CD4-positive, alpha-beta T cell treated with Interleukin-15 for 1 hour (primary cell): ENCODE results near the gene LINGO3.
"Not testable (repeated sequence)": the region's sequence is repeated elsewhere in the genome, so short reads cannot be mapped to it uniquely, and the experiment has no call there.

Experiments used
- DNase-seq: peaks from one replicate; pipeline ENCODE4 v3.0.0-alpha.2; 2020

LINGO3 gene

GRCh38 chr19:2308114-2308556 is at the start of gene LINGO3:
TSS of gene LINGO3 (minus strand) at chr19:2308154. CDS start at chr19:2291776, 16,378 bp downstream.
- DNase-seq: no peak

- no peak for DNase-seq
These were observed 48.2 kb upstream of the LINGO3 start for GRCh38 chr19:2356036-2356646.

GRCh38 chr19:2355168-2356035 is 47.4 kb upstream of the LINGO3 start:
- no peak for DNase-seq

DNA sequence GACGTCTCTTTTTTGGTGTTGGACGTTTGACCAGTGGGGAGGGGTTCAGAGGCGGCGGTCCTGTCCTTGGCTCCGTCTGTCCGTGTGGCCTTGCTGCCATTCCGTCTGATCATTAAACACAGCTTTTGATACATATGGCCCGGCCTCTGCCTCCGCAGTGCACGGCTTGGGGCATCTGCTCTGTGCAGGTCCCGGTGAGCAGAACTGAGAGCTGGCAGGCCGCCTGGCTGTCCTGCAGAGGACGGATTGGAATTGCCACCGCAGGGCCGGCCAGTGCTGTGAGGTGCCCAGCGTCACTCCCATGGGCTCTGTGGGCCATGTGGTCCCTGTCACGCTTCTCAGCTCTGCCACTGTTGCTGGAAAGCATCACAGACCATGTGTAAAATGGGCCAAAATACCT is 46.7 kb upstream of the LINGO3 start:
- no peak for DNase-seq

DNA sequence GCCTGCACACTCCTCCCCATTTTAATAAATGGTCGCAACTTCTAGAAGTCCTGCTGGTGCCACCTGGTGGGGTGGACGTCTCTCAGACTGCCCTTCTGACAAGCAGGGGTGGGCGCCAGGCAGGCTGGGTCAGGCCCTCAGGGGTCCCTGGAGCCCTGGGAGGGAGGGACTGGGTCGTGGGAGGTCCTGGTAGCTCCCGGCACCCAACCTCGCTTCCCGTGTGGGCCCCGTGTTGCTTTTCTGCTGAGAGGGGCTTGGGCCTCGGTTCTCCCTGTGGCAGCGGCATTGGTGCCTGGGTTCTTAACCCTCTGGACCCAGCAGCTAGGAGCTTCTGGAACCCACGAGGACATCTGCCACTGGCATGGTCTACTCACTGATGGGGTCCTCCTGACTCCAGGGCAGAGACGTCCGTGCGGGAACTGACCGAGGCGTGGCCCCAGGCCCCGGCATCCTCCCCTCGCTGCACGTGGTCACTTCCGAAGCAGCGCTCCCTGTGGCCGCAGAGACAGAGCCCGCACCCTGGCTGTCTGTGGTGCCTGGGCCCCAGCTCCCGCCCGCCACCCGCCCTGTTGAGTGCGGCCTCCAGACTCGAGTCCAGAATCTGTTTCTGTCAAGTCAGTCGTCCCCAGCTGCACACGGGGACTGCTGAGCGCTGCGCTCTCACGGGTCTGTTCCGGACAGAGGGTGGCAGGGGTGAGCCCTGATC is 46.1 kb upstream of the LINGO3 start:
- no peak for DNase-seq

DNA sequence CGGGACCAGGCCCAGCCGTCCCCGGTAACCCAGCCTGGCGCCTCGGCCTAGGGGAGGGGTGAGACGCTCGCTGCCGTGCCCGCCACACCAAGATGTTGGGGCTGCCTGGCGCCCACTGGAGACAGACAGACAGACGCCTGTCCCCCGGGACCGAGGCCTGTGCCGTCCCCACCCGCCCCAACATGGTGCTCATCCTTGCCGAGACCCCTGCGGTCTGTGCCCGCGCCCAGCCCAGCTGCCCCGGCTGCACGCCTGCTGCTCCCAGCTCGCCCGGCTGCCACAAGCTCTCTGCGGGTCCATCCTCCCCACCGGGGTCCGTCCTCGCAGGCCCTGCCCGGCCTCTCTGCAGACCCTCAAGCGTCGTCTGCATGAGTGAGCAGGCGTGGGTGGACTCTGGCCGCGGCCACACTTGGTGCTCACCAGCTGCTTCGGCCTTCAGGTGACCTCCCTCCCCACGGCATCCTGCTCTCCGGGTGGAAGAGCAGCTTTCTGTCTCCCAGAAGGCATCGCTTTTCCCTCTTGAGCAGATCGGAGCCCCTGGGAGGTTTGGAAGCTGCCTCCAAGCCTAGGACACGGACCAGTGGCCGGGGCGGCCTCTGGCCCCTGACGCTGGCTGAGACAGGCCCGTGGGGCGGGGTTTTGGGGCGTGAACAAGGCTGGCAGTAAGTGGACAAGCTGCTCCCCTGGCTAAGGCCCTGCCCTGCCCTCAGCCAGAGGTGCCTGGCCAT is 45.4 kb upstream of the LINGO3 start:
- no peak for DNase-seq

GRCh38 chr19:2352121-2352520 is 44.2 kb upstream of the LINGO3 start:
- no peak for DNase-seq

DNA sequence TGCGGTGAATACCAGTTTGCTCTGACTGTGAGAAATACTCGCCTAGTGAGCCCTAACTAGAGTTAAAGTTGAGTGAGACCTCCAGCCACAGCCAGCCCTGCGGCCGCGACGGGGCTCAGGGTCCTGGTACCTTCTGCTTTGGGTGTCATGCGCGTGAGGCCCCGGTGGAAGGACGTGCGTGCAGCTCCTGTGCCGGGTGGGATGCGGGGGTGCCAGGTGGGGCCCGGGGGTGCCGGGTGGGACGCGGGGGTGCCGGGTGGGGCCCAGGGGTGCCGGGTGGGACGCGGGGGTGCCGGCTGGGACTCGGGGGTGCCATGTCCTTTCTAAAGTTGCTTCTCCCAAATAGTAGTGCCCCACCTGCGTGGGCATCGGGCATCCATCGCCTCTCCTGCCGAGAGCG is 43.6 kb upstream of the LINGO3 start:
- DNase-seq: no peak

DNA sequence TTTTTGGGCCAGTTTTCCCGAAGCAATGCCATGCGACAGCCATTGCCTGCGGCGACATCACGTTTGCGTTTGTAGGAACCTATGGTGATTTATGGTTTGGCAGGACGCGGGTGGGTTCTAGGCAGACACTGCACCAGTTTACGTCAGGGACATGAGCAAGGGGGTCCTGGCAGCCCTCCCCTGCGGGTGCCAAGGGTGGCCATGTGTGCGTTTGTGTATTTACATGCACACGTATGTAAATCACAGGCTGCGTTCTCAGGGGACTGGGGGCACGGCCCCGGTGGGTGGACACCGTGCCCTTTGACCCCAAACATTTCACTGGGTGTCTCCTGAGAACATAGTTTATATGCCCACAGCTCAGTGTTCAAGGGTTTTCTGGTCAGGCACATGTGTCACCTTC is 42.7 kb upstream of the LINGO3 start:
- DNase-seq: no peak

DNA sequence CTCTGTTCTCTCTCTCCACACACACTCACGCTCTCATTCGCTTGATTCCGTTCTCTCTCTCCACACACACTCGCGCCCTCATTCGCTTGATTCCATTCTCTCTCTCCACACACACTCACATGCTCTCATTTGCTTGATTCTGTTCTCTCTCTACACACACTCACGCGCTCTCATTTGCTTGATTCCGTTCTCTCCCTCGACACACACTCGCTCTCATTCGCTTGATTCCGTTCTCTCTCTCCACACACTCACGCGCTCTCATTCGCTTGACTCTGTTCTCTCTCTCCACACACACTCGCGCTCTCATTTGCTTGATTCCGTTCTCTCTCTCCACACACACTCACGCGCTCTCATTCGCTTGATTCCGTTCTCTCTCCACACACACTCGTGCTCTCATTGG is 41.9 kb upstream of the LINGO3 start:
- not testable (repeated sequence) for DNase-seq

DNA sequence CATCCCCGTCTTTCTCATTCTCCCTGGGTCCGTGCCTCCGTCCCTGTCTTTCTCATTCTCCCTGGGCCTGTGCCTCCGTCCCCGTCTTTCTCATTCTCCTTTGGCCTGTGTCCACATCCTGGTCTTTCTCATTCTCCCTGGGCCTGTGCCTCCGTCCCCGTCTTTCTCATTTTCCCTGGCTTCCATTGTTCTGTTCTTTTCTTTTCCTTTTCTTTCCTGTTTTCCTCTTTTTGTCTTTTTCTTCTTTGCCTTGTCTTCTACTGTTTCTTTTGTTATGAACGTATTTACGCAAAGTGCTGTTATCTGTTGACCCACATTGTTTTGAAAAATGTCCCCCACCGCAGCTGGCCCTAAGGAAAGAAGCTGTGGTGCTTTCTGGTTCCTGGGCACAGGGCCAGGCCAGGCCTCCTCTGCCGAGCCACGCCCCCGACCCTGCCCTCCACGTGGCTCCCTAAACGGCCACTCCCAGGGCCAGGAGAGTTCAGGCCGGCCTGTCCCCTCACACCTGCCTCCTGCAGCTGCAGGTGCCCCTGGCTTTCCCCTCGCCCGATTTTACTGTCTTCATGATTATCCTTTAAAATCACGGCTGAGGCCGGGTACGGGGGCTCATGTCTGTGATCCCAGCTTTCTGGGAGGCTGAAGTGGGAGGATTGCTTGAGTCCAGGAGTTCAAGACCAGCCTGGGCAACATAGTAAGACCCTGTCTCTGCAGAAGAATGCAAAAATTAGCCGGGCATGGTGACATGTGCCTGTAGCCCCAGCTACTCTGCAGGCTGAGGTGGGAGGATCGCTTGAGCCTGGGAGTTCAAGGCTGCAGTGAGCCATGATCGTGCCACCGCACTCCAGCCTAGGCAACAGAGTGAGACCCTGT is 38.1 kb upstream of the LINGO3 start:
- DNase-seq: no peak

DNA sequence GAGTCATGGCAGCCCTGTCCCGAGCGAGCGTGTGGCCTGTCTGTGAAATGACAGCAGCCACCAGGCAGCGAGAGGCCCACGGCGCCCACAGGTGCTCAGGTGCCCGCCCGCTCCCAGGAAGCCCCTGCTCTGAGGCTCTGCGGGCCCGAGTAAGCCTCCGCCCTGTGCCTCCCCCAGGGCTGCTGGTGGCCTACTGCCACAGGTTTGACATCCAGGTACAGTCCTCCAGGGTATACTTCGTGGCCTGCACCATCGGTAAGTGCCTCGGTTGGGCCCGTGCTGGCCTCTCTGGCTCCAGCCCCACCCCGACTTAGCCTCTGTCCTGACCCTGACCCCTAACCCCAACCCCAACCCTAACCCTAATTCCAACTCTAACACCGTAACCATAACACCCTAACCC is 37.1 kb upstream of the LINGO3 start:
- DNase-seq: no peak

- DNase-seq: no peak
These were observed 36.5 kb upstream of the LINGO3 start for GRCh38 chr19:2344381-2344870.

GRCh38 chr19:2343289-2343982 is 35.5 kb upstream of the LINGO3 start:
- DNase-seq: no peak

- no peak for DNase-seq
These were observed 34.8 kb upstream of the LINGO3 start for GRCh38 chr19:2342656-2343288.

- DNase-seq: no peak
These were observed 34.0 kb upstream of the LINGO3 start for GRCh38 chr19:2341982-2342381.

DNA sequence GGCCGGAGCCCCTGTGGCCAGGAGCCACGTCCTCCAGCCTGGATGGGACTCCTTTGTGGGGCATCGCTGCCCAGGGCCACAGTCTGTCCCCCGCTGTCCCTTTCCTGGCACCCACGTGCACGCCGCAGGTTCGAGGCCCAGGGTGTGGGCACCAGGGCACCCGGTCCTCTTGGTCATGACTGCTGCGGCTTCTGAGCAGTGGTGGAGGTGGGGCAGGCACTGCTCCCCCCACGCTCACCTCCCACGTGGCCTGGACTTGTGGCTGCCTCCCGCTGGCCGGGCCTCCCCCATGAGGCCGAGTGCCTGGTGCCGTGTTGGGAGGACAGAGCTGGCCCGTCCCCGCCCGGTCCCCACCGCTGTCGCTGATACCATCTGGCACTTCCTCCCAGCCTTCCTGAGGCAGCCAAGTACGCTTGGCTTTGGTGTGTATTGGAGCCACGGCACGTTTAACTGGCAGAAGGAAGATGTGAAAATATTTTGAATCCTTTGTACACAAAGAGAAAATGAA is 33.3 kb upstream of the LINGO3 start:
- no peak for DNase-seq

DNA sequence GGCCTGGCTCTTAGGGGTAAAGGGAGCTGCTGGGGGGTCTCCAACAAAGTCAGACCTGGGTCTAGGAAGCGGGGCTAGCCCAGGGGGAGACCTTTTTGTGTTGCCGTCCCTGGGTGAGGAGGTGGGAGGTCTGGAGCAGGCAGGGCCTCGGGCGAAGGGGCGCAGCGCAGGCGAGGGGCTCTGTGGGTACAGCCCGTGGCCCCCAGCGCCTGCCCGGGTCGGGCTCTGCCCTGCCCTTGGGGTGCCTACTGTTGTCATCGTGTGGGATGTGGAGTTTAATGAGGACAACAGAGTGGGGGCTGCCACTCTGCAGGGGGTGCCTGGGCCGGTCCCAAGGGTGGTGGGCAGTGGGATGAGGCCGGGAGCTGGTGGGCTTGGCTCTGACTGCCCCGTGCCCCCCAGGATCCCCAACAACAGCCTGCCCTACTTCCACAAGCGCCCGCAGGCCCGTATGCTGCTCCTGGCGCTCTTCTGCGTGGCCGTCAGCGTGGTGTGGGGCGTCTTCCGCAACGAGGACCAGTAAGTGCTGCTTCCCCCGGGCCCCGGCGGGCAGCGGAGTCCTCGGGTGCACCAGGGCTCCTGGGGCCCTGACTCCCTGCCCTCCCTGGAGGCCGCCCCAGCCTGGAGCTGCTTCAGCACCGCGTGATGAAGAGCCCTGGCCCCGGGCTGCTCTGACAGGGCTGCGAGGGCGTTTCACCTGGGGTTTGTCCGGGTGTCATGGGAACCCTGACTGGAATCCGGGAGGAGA is 32.7 kb upstream of the LINGO3 start:
- no peak for DNase-seq

DNA sequence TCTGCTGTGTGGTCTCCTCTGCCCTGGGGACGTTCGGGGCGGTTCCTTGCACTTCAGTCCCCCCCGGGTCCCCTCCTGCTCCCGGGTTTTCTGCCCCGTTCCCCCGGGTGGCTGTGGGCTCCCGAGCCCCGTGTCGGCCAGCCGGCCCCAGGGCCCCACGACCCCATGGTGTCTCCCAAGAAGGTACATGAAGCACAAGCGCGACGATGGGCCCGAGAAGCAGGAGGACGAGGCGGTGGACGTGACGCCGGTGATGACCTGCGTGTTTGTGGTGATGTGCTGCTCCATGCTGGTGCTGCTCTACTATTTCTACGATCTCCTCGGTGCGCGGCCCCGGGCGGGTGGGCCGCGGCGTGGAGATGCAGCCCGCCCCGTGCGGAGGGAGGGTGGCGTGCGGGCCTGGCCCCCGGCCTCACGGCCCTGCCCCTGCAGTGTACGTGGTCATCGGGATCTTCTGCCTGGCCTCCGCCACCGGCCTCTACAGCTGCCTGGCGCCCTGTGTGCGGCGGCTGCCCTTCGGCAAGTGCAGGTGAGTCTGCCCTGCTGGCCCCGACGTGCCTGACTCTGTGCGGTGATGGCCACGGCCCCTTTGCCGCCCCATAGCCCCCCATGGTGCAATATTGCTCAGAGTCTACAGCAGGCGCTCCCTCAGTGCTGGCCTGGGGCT is 31.8 kb upstream of the LINGO3 start:
- DNase-seq: no peak
